ENCODE data around the gene ZFC3H1. TPM values are rescaled to one million over a fixed set of nuclear protein-coding genes. Genes with fewer than 3 reads are reported as not detected.

Gene ZFC3H1
- total RNA-seq, 1 experiment from 2014 or later, result 24.4 TPM

- H3T11ph ChIP-seq (ENCODE audit: low read length), result no peak overlapping the region
- Mint-ChIP-seq H3K4me3 (no peak overlapping the region), H3K36me3 (ENCODE audit: insufficient read depth in 1 of 3, low read depth in 3 of 3) (peaks cover 18 to 75% (median 51%) of the 10 kb centered on the region in 3 experiments; a peak in 6 of 7 replicates), H3K27ac (no peak overlapping the region), H3K9me3 (no peaks in the 10 kb centered on the region), H3K4me1 (no peaks in the 10 kb centered on the region), H3K27me3 (ENCODE audit: low read depth) (no peaks in the 10 kb centered on the region)
- no peak overlapping the region for H3K4ac ChIP-seq (ENCODE audit: low read depth, low read length)
- H4K5ac ChIP-seq (ENCODE audit: insufficient read length, low read depth, low read length), result no peak overlapping the region
- H3K9me3 ChIP-seq (ENCODE audit: control insufficient read depth, low read depth, low read length), result no peaks in the 10 kb centered on the region
- no peak overlapping the region for H3K9ac ChIP-seq (ENCODE audit: extremely low read depth, insufficient read length, low read length)
- H3K79me2 ChIP-seq (ENCODE audit: insufficient read depth, low read length), result no peaks in the 10 kb centered on the region
- H2AFZ ChIP-seq (ENCODE audit: low read length), result no peak overlapping the region
- H2BK15ac ChIP-seq (ENCODE audit: low read depth, low read length), result no peak overlapping the region
- no peak for TF ChIP-seq CTCF (conservative IDR thresholded peaks at IDR 0.05)
- H2BK5ac ChIP-seq (ENCODE audit: insufficient read length, low read length), result no peak overlapping the region
- no peak overlapping the region for H2AK5ac ChIP-seq (ENCODE audit: insufficient read length, low read length)
- H3K56ac ChIP-seq (ENCODE audit: insufficient read length, low read depth, low read length), result no peak overlapping the region
- H3K18ac ChIP-seq (ENCODE audit: insufficient read length, low read depth, low read length), result no peak overlapping the region
- WGBS (ENCODE audit: extremely low coverage, insufficient read length, low lambda C conversion rate), result no CpG with 5 or more reads among the region's 2 CpGs
- H3K4me1 ChIP-seq (ENCODE audit: insufficient read depth, low read length), result no peaks in the 10 kb centered on the region
- no peak overlapping the region for H3K23ac ChIP-seq (ENCODE audit: insufficient read length, low read depth, low read length)
- H2BK20ac ChIP-seq (ENCODE audit: low read depth, low read length, poor library complexity, severe bottlenecking), result no peak overlapping the region
- H3K27ac ChIP-seq (ENCODE audit: insufficient read length, low read depth, low read length), result no peak overlapping the region
- H4K91ac ChIP-seq (ENCODE audit: insufficient read length, low read depth, low read length), result no peak overlapping the region
- no peak overlapping the region for H3K4me2 ChIP-seq (ENCODE audit: insufficient read depth, insufficient read length, low read length)
- no peak overlapping the region for H3K14ac ChIP-seq (ENCODE audit: insufficient read depth, low read length)
- no peaks in the 10 kb centered on the region for H3K79me1 ChIP-seq (ENCODE audit: insufficient read depth, low read depth, low read length, poor library complexity, severe bottlenecking)
- H4K8ac ChIP-seq (replicated peaks; ENCODE audit: insufficient read length, low read depth, low read length), result no peak overlapping the region
- no peaks in the 10 kb centered on the region for H4K20me1 ChIP-seq (ENCODE audit: control insufficient read depth, insufficient read depth, insufficient read length)
- H3K23me2 ChIP-seq (ENCODE audit: insufficient read length, low read depth, low read length, poor library complexity, severe bottlenecking), result no peaks in the 10 kb centered on the region
- H2BK120ac ChIP-seq (ENCODE audit: low read depth, low read length, poor library complexity, severe bottlenecking), result no peak overlapping the region
- no peak for DNase-seq
- H3K27me3 ChIP-seq (ENCODE audit: insufficient read depth, low read length), result no peaks in the 10 kb centered on the region
- H2BK12ac ChIP-seq (ENCODE audit: insufficient read length, low read depth, low read length), result no peak overlapping the region
Observed at GRCh38 chr12:71642264-71642663, 21.4 kb downstream of the ZFC3H1 start.
